ENCODE measurements around the gene KLK14. TPM values are rescaled to one million over a fixed set of nuclear protein-coding genes. Genes with fewer than 3 reads are reported as not detected.

KLK14 gene
- total RNA-seq, 6 experiments from 2014 or later: 0.17 to 0.18 TPM; not detected in 4

DNA sequence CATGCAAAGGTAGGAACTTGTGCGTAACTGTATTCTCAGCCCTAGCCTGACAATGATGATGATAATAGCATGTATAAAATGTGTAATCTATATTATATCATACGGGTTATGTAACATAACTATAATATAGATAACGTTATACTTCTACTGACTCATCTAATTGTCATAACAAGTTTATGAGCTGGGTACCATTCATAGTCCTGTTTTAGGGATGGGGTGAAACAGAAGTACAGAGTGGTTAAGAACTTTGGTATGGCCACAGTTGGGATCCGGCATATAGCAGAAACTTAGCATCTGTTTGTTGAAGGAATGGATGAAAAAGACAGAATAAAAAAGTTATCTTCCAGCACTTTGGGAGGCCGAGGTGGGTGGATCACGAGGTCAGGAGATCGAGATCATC lies 20.3 kb upstream of the KLK14 start:
- H3K4me1 ChIP-seq: peaks cover 0 to 12% (median 4%) of the 10 kb centered on the region in 4 donors
- ATAC-seq (no peak), DNase-seq (no peak)
- H3K9me3 ChIP-seq: no peaks in the 10 kb centered on the region
- WGBS (ENCODE audit: insufficient coverage, low coverage, low lambda C conversion rate, missing lambda C conversion rate): 98% methylated on average over 7 of the region's 7 CpGs
- H3K36me3 ChIP-seq: peaks cover 0 to 23% (median 4%) of the 10 kb centered on the region in 4 donors
- intact Hi-C loops (cut with DNase I): no loop called here
- TF ChIP-seq, protein P1, sequence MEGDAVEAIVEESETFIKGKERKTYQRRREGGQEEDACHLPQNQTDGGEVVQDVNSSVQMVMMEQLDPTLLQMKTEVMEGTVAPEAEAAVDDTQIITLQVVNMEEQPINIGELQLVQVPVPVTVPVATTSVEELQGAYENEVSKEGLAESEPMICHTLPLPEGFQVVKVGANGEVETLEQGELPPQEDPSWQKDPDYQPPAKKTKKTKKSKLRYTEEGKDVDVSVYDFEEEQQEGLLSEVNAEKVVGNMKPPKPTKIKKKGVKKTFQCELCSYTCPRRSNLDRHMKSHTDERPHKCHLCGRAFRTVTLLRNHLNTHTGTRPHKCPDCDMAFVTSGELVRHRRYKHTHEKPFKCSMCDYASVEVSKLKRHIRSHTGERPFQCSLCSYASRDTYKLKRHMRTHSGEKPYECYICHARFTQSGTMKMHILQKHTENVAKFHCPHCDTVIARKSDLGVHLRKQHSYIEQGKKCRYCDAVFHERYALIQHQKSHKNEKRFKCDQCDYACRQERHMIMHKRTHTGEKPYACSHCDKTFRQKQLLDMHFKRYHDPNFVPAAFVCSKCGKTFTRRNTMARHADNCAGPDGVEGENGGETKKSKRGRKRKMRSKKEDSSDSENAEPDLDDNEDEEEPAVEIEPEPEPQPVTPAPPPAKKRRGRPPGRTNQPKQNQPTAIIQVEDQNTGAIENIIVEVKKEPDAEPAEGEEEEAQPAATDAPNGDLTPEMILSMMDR (IDR thresholded peaks at IDR 0.05): no peak
- no peak for TF ChIP-seq POLR2A (IDR thresholded peaks at IDR 0.05)
- H3K27ac ChIP-seq: no peak overlapping the region
- H3K4me3 ChIP-seq: no peak overlapping the region
- H3K27me3 ChIP-seq: no peaks in the 10 kb centered on the region

DNA sequence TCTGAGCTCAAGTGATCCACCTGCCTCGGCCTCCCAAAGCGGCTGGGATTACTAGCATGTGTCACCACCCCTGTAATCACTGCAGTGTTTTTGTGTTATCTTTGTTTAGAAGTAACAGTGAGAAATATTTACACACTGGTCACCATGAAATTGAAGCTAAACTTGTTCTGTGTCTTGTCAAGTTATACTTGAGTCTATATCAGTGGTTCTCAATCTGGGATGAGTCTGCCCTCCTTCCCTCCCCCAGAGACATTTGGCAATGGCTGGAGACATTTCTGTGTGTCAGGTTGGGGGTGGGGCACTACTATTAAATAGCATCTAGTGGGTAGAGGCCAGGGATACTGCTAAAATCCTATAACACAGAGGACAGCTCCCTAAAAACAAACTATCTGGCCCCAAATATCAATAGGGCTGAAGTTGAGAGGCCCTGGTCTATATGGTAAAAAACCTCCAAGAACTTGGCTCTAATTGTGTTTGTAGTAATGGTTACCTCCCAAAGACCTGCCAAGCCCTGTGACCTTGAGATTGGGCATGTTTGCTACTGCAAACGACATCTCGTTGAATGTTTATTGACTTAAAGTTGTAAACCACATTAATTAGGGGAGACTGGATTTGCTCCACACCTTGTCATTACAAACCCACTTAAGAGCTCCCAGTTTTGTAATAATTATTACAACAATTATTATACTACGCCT lies 18.6 kb upstream of the KLK14 start:
- no peaks in the 10 kb centered on the region for H3K9me3 ChIP-seq
- no peak overlapping the region for H3K4me3 ChIP-seq
- H3K36me3 ChIP-seq: peaks cover 0 to 23% (median 4%) of the 10 kb centered on the region in 4 donors
- 72% methylated on average over 5 of the region's 5 CpGs for WGBS (ENCODE audit: insufficient coverage, low coverage, low lambda C conversion rate, missing lambda C conversion rate)
- no peaks in the 10 kb centered on the region for H3K27me3 ChIP-seq
- H3K4me1 ChIP-seq: peaks cover 0 to 4% (median 0%) of the 10 kb centered on the region in 4 donors
- intact Hi-C loops (cut with DNase I): no loop called here
- ATAC-seq (no peak), DNase-seq (no peak)
- H3K27ac ChIP-seq: no peak overlapping the region
- TF ChIP-seq, protein P1 (IDR thresholded peaks at IDR 0.05): no peak
- no peak for TF ChIP-seq POLR2A (IDR thresholded peaks at IDR 0.05)

GRCh38 chr19:51100601-51101000 lies 17.9 kb upstream of the KLK14 start:
- peaks cover 0 to 4% (median 0%) of the 10 kb centered on the region in 4 donors for H3K4me1 ChIP-seq
- WGBS (ENCODE audit: insufficient coverage, low coverage, low lambda C conversion rate, missing lambda C conversion rate): 53% methylated on average over 3 of the region's 3 CpGs
- intact Hi-C loops (cut with DNase I): no loop called here
- H3K9me3 ChIP-seq: no peaks in the 10 kb centered on the region
- no peak overlapping the region for H3K4me3 ChIP-seq
- DNase-seq (no peak), ATAC-seq (no peak)
- peaks cover 0 to 23% (median 4%) of the 10 kb centered on the region in 4 donors for H3K36me3 ChIP-seq
- H3K27me3 ChIP-seq: no peaks in the 10 kb centered on the region
- H3K27ac ChIP-seq: no peak overlapping the region
- no peak for TF ChIP-seq POLR2A (IDR thresholded peaks at IDR 0.05)
- TF ChIP-seq, protein P1 (IDR thresholded peaks at IDR 0.05): no peak

DNA sequence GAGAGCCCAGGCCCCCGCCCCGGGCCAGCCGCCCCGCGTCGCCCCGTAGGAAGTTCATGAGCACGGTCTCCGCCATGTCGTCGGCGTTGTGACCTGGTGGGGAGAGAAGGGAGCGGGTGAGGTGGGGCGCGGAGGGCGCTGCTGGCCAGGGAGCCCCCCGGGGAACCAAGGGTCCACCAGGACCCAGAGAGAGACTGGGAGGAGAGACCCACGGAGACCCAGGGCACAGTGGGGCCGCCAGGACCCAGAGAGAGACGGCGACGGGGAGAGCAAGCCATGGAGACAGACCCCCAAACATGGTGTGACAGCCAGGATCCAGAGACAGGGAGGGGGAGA lies 16.3 kb upstream of the KLK14 start:
- intact Hi-C loops (cut with DNase I): no loop called here
- TF ChIP-seq, protein P1 (IDR thresholded peaks at IDR 0.05): no peak
- no peak for TF ChIP-seq POLR2A (IDR thresholded peaks at IDR 0.05)
- no peaks in the 10 kb centered on the region for H3K9me3 ChIP-seq
- no peak for ATAC-seq
- WGBS (ENCODE audit: insufficient coverage, low coverage, low lambda C conversion rate, missing lambda C conversion rate): 75% methylated on average over 10 of the region's 22 CpGs
- H3K36me3 ChIP-seq: peaks cover 0 to 20% (median 4%) of the 10 kb centered on the region in 4 donors
- H3K4me3 ChIP-seq: no peak overlapping the region
- peaks cover 0 to 4% (median 0%) of the 10 kb centered on the region in 4 donors for H3K4me1 ChIP-seq
- H3K27ac ChIP-seq: no peak overlapping the region
- no peaks in the 10 kb centered on the region for H3K27me3 ChIP-seq
- DNase-seq: no peak
